ENCODE results near the gene HIBCH.

- TF ChIP-seq POLR2AphosphoS5 (IDR thresholded peaks at IDR 0.05; ENCODE audit: low read depth, low read length) (no peak), POLR2A (IDR thresholded peaks at IDR 0.05; ENCODE audit: low read depth, low read length) (no peak), TAF1 (IDR thresholded peaks at IDR 0.05; ENCODE audit: low read depth, low read length) (no peak), SPI1 (IDR thresholded peaks at IDR 0.05; ENCODE audit: low read depth, low read length) (no peak), POU2F2 (IDR thresholded peaks at IDR 0.05; ENCODE audit: low read depth, low read length) (no peak)
Observed at GRCh38 chr2:190320696-190321095, 1.1 kb upstream of the HIBCH start.

All from GM12891 (cell line).